A673 (cell line): ENCODE measurements around the gene LHFPL2. TPM values are rescaled to one million over a fixed set of nuclear protein-coding genes. Genes with fewer than 3 reads are reported as not detected.

Experiments
- BruUV-seq: library from RNA; stranded (reverse); fragments of 400-500 nt; replicated peaks from 2 replicates; lab custom pipeline; 2021; lab: Mats Ljungman, UMichigan
- CTCF ChIA-PET: fragments of 300-600 bp; sonication (Branson Sonifier 250); formaldehyde crosslinking; loops from one replicate; lab custom pipeline; 2022; ENCODE audit warnings: antibody characterized with exemption; lab: Charles Lee
- POLR2A ChIA-PET: fragments of 300-600 bp; sonication (Branson Sonifier 250); formaldehyde crosslinking; loops from one replicate; lab custom pipeline; 2022; ENCODE audit warnings: antibody characterized with exemption; ENCODE audit not compliant: low non-redundant PET; lab: Charles Lee
- DNase-seq: peaks from one replicate; pipeline ENCODE4 v3.0.0-alpha.2; 2015; ENCODE audit warnings: low spot score
- H3K27ac ChIP-seq: fragments of 200-600 bp; sonication (generic); 2 replicates; pipeline ENCODE4 v1.5.1; 2016; ENCODE audit warnings: mixed run types, low read depth, mild to moderate bottlenecking, mixed read lengths, antibody characterized with exemption, low read length; ENCODE audit not compliant: poor library complexity, severe bottlenecking
- H3K27me3 ChIP-seq: fragments of 200-600 bp; sonication (generic); replicated peaks from 2 replicates; pipeline ENCODE4 v1.6.1; 2017; ENCODE audit warnings: mixed run types, low read depth, mild to moderate bottlenecking, mixed read lengths, antibody characterized with exemption, low read length; ENCODE audit not compliant: insufficient read depth, poor library complexity
- H3K36me3 ChIP-seq: fragments of 200-600 bp; sonication (generic); 2 replicates; pipeline ENCODE4 v1.6.1; 2016; ENCODE audit warnings: mixed run types, mild to moderate bottlenecking, mixed read lengths, antibody characterized with exemption, low read length; ENCODE audit not compliant: insufficient read depth, poor library complexity, severe bottlenecking
- H3K4me1 ChIP-seq: fragments of 200-600 bp; sonication (generic); 2 replicates; pipeline ENCODE4 v1.6.1; 2017; ENCODE audit warnings: mixed run types, mild to moderate bottlenecking, mixed read lengths, antibody characterized with exemption, low read length; ENCODE audit not compliant: insufficient read depth, poor library complexity, severe bottlenecking
- H3K4me3 ChIP-seq: fragments of 200-600 bp; sonication (generic); 2 replicates; pipeline ENCODE4 v1.5.1; 2016; ENCODE audit warnings: low read depth, mixed run types, mild to moderate bottlenecking, mixed read lengths, low read length; ENCODE audit not compliant: poor library complexity, severe bottlenecking
- H3K9me3 ChIP-seq: fragments of 200-600 bp; sonication (generic); 2 replicates; pipeline ENCODE4 v1.6.1; 2016; ENCODE audit warnings: mixed run types, low read depth, mild to moderate bottlenecking, mixed read lengths, antibody characterized with exemption, low read length; ENCODE audit not compliant: poor library complexity, severe bottlenecking
- CTCF ChIP-seq: fragments of 300-800, 200-600 bp; sonication (generic); conservative IDR thresholded peaks from 2 replicates; pipeline ENCODE4 v1.5.1; 2017; ENCODE audit warnings: low read depth, mild to moderate bottlenecking, antibody characterized with exemption, low read length, moderate library complexity, mixed read lengths
- EZH2 ChIP-seq: fragments of 200-600 bp; sonication (generic); IDR thresholded peaks from 2 replicates; pipeline ENCODE4 v1.6.1; 2017; ENCODE audit warnings: borderline replicate concordance, low read depth, mild to moderate bottlenecking, mixed read lengths, antibody characterized with exemption, low read length; ENCODE audit not compliant: poor library complexity, severe bottlenecking
- intact Hi-C: fragments of 100-400 bp; cut with micrococcal nuclease; formaldehyde crosslinking; loops from one replicate; pipeline ENCODE4 v1.10.0; 2022; ENCODE audit not compliant: unreplicated experiment
- total RNA-seq: library from RNA; stranded (reverse); gene quantifications from 2 replicates; pipeline ENCODE4 v1.2.3, GENCODE V29; 2021

Gene LHFPL2
- total RNA-seq, 1 experiment from 2014 or later = 6.2 TPM

DNA sequence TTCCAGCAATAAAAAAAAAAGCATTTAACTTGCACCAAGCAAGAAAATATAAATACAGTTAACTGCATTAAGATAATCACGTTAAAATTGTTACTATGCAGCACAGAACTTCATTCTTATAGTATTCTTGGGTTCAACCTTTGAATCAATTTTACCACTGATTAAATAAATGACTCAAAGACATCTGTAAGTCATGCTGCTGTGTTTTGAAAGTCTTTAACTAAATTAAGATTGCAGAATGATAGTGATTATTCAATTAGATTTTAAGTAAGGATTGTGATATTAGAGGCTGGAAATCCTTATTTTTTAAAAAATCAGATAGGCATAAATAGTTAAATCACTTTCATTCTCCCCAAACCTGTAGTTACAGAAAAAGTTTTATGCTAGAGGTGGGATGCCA lies 171.8 kb downstream of the LHFPL2 start:
- no peaks in the 10 kb centered on the region for H3K36me3 ChIP-seq
- CTCF ChIA-PET = no interaction called here
- TSS peak; percentile 25 for BruUV-seq
- H3K4me1 ChIP-seq = no peaks in the 10 kb centered on the region
- TF ChIP-seq CTCF (no peak), EZH2 (no peak)
- H3K4me3 ChIP-seq = no peak overlapping the region
- H3K27ac ChIP-seq = no peak overlapping the region
- H3K9me3 ChIP-seq = no peaks in the 10 kb centered on the region
- POLR2A ChIA-PET = no interaction called here
- intact Hi-C loops = loop anchor here (10.0 kb wide), 2 partner anchors 158 to 408 kb away; no protein-coding TSS in a partner anchor
- no peaks in the 10 kb centered on the region for H3K27me3 ChIP-seq
- DNase-seq = no peak

- Histone ChIP-seq H3K4me3 (no peak overlapping the region), H3K9me3 (no peaks in the 10 kb centered on the region), H3K27ac (no peak overlapping the region), H3K36me3 (no peaks in the 10 kb centered on the region), H3K4me1 (no peaks in the 10 kb centered on the region), H3K27me3 (no peaks in the 10 kb centered on the region)
- intact Hi-C loops = loop anchor here (10.0 kb wide), 2 partner anchors 159 to 409 kb away; no protein-coding TSS in a partner anchor
- no TSS peak for BruUV-seq
- CTCF ChIA-PET = no interaction called here
- POLR2A ChIA-PET = no interaction called here
- no peak for TF ChIP-seq EZH2
- no peak for TF ChIP-seq CTCF
- no peak for DNase-seq
Measured at GRCh38 chr5:78475370-78475769, 173.2 kb downstream of the LHFPL2 start.

DNA sequence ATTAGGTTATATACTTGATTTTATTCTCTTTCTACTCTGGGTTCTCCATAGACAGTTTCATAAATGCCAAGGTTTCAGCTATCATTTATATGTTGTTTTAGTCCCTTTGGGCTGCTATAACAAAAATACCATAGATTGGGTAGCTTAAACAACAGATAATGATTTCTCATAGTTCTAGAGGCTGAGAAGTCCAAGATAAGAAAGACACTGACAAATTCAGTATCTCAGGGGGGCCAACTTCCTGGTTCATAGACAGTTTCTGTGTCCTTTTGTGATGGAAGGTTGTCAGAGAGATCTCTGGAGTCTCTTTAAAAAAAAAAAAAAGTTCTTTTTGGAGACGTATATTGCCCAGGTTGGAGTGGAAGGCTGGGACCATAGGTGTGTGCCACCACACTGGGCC lies 174.8 kb downstream of the LHFPL2 start:
- no peak overlapping the region for H3K27ac ChIP-seq
- intact Hi-C loops = loop anchor here (5.0 to 10.0 kb wide), 3 partner anchors 161 to 494 kb away; no protein-coding TSS in a partner anchor
- H3K27me3 ChIP-seq = no peaks in the 10 kb centered on the region
- ChIA-PET CTCF (no interaction called here), POLR2A (no interaction called here)
- no peaks in the 10 kb centered on the region for H3K9me3 ChIP-seq
- no peaks in the 10 kb centered on the region for H3K4me1 ChIP-seq
- no peak overlapping the region for H3K4me3 ChIP-seq
- BruUV-seq = no TSS peak
- no peak for DNase-seq
- H3K36me3 ChIP-seq = no peaks in the 10 kb centered on the region
- TF ChIP-seq EZH2 (no peak), CTCF (no peak)
